ENCODE results near the gene MKNK2.

DNA sequence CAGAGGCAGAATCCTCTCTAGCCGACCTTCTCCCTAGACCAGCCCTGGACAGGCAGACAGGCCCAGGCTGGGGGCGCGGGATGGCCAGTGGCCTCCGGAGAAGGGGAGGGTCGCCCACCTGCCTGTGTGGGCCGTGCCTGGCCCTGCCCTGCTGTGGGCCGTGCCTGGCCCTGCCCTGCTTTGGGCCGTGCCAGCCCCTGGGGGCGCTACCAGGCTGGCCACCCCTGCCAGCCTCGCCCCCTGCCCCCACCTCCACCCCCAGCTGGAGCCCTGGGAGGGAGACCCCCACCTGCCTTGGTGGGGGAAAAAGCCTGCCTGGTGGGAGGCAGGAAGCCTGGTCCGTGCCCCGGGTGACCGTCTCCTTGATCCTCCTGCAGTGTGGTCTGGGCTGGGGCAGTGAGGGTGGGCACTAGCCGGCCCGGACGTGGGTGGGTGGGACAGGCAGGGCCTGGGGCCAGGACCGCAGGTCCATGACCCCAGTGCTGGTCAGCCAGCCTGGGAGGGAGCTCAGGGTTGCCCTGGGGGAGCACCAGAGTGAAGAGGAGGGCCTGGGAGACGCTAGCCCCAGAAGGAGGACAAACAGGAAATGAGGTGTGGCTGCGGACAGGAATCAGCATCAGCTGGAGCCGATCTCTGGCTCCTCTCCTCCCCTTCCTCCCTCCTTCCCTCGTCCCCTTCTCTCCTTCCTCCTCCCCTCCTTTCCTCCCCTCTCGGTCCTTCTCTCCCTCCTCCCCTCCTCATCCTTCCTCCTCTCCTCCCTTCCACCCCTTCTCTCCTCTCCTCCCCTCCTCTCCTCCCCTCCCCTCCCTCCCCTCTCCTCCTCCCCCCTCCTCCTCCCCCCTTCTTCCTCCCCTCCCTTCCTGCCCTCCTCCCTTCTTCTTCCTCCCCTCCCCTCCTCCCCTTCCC lies 5.1 kb upstream of the MKNK2 start:
- TF ChIP-seq CTCF (IDR thresholded peaks at IDR 0.05; ENCODE audit: insufficient read depth, low read length) (no peak), GABPA (IDR thresholded peaks at IDR 0.05; ENCODE audit: low read depth) (no peak)
